ENCODE measurements around the gene RNF167.

GRCh38 chr17:4972322-4972721 lies 32.3 kb downstream of the RNF167 start:
- TF ChIP-seq, protein P1, sequence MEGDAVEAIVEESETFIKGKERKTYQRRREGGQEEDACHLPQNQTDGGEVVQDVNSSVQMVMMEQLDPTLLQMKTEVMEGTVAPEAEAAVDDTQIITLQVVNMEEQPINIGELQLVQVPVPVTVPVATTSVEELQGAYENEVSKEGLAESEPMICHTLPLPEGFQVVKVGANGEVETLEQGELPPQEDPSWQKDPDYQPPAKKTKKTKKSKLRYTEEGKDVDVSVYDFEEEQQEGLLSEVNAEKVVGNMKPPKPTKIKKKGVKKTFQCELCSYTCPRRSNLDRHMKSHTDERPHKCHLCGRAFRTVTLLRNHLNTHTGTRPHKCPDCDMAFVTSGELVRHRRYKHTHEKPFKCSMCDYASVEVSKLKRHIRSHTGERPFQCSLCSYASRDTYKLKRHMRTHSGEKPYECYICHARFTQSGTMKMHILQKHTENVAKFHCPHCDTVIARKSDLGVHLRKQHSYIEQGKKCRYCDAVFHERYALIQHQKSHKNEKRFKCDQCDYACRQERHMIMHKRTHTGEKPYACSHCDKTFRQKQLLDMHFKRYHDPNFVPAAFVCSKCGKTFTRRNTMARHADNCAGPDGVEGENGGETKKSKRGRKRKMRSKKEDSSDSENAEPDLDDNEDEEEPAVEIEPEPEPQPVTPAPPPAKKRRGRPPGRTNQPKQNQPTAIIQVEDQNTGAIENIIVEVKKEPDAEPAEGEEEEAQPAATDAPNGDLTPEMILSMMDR (IDR thresholded peaks at IDR 0.05): no peak
- TF ChIP-seq POLR2A (IDR thresholded peaks at IDR 0.05): no peak

Data from esophagus squamous epithelium (tissue), 4 donors.